GM12878 (cell line): ENCODE measurements around the gene CRY1. TPM values are rescaled to one million over a fixed set of nuclear protein-coding genes. Genes with fewer than 3 reads are reported as not detected.

ENCODE experiments used
- ATAC-seq: fragments of 200-7000 bp; cut with Tn5 transposase; 3 replicates; pipeline ENCODE4 v1.9.1; 2020; ENCODE audit warnings: mild to moderate bottlenecking, moderate library complexity
- BruUV-seq: library from RNA; stranded (reverse); fragments of 400-500 nt; replicated peaks from 2 replicates; lab custom pipeline; 2021; lab: Mats Ljungman, UMichigan
- CTCF ChIA-PET: fragments of 300-600 bp; sonication (Branson Sonifier 250); formaldehyde crosslinking; extraction: SDS; loops from one replicate; lab custom pipeline; 2021; ENCODE audit warnings: inconsistent platforms; lab: Yijun Ruan, JAX
- POLR2A ChIA-PET: fragments of 350-600 bp; formaldehyde crosslinking; extraction: SDS; loops from one replicate; lab custom pipeline; 2021; ENCODE audit warnings: inconsistent platforms; lab: Charles Lee
- RAD21 ChIA-PET: fragments of 300-600 bp; sonication (Branson Sonifier 250); formaldehyde crosslinking; loops from one replicate; lab custom pipeline; 2023; ENCODE audit warnings: antibody characterized with exemption; ENCODE audit not compliant: unreplicated experiment; lab: Charles Lee
- SMC1A ChIA-PET: fragments of 300-600 bp; sonication (Branson Sonifier 250); formaldehyde crosslinking; loops from one replicate; lab custom pipeline; 2023; ENCODE audit not compliant: unreplicated experiment, uncharacterized antibody; lab: Charles Lee
- DNase-seq: peaks from one replicate; pipeline ENCODE4 v3.0.0-alpha.2; 2011; ENCODE audit warnings: low read depth, low spot score
- FAIRE-seq: peaks from 3 replicates; lab custom pipeline; 2011; peaks lifted over from hg19 to GRCh38; lab: Jason Lieb, UNC
- H2AFZ ChIP-seq: 2 replicates; pipeline ENCODE4 v1.6.0; 2011; ENCODE audit warnings: low read depth, low read length, control low read depth; ENCODE audit not compliant: control insufficient read depth
- H3K27ac ChIP-seq: 2 replicates; pipeline ENCODE4 v1.5.1; 2011; ENCODE audit warnings: control low read depth; ENCODE audit not compliant: control insufficient read depth, insufficient read depth
- H3K27me3 ChIP-seq, 2 experiments: replicated peaks in 1 of 2; 2 replicates each; pipeline versions ENCODE4 v1.6.0 to v1.6.1; 2011; ENCODE audit warnings: low read length in 1 of 2; ENCODE audit not compliant: control insufficient read depth in 2 of 2, insufficient read depth in 2 of 2
- H3K36me3 ChIP-seq, 2 experiments: 2 replicates each; pipeline ENCODE4 v1.5.1; 2011; ENCODE audit warnings: low read length in 1 of 2; ENCODE audit not compliant: control insufficient read depth in 2 of 2, insufficient read depth in 2 of 2
- H3K4me1 ChIP-seq: 2 replicates; pipeline ENCODE4 v1.6.1; 2011; ENCODE audit warnings: mild to moderate bottlenecking, low read length, moderate library complexity, mixed read lengths; ENCODE audit not compliant: control insufficient read depth, insufficient read depth
- H3K4me2 ChIP-seq: 2 replicates; pipeline ENCODE4 v1.6.0; 2011; ENCODE audit warnings: control low read depth; ENCODE audit not compliant: control insufficient read depth, insufficient read depth
- H3K4me3 ChIP-seq: fragments of 200-600 bp; sonication (generic); 2 replicates; pipeline ENCODE4 v1.5.1; 2016
- H3K79me2 ChIP-seq: 2 replicates; pipeline ENCODE4 v1.6.0; 2011; ENCODE audit warnings: low read length; ENCODE audit not compliant: control insufficient read depth, insufficient read depth
- H3K9ac ChIP-seq: 2 replicates; pipeline ENCODE4 v1.8.0; 2011; ENCODE audit warnings: low read length, control low read depth, mixed read lengths; ENCODE audit not compliant: control insufficient read depth, insufficient read depth
- H3K9me3 ChIP-seq: replicated peaks from 3 replicates; pipeline ENCODE4 v1.5.1; 2011; ENCODE audit warnings: mild to moderate bottlenecking, low read length; ENCODE audit not compliant: control insufficient read depth, insufficient read depth
- H4K20me1 ChIP-seq: 2 replicates; pipeline ENCODE4 v1.6.0; 2011; ENCODE audit not compliant: control insufficient read depth, insufficient read depth
- ETV6 ChIP-seq, 2 experiments: fragments of 450-650 bp in 1 of 2; IDR thresholded peaks in 1 of 2; conservative IDR thresholded peaks in 1 of 2; 2 replicates each; pipeline ENCODE4 v1.6.1; 2014; ENCODE audit warnings: antibody characterized with exemption in 1 of 2, borderline replicate concordance in 1 of 2, low read depth in 1 of 2, mild to moderate bottlenecking in 1 of 2, moderate library complexity in 1 of 2
- HDAC6 ChIP-seq: fragments of 200-600 bp; sonication (generic); IDR thresholded peaks from one replicate; pipeline ENCODE4 v1.8.0; 2017; ENCODE audit warnings: antibody characterized with exemption; ENCODE audit not compliant: unreplicated experiment
- IKZF1 ChIP-seq: fragments of 450-650 bp; conservative IDR thresholded peaks from 2 replicates; pipeline ENCODE4 v1.6.1; 2017; ENCODE audit warnings: antibody characterized with exemption, mild to moderate bottlenecking
- KLF5 ChIP-seq: fragments of 450-650 bp; IDR thresholded peaks from 2 replicates; pipeline ENCODE4 v1.6.1; 2014; ENCODE audit warnings: mild to moderate bottlenecking; ENCODE audit not compliant: partially characterized antibody
- MXI1 ChIP-seq: fragments of 150-350 bp; IDR thresholded peaks from 2 replicates; pipeline ENCODE4 v1.6.1; 2011; ENCODE audit warnings: low read depth, mild to moderate bottlenecking, inconsistent platforms, low read length, improper control_type of control experiment
- POU2F2 ChIP-seq: IDR thresholded peaks from 3 replicates; pipeline ENCODE4 v1.6.1; 2011; ENCODE audit warnings: low read depth, mild to moderate bottlenecking, low read length, borderline replicate concordance
- SMAD5 ChIP-seq: IDR thresholded peaks from 2 replicates; pipeline ENCODE4 v1.6.1; 2016; ENCODE audit warnings: antibody characterized with exemption, low read depth
- STAT1 ChIP-seq: fragments of 450-650 bp; conservative IDR thresholded peaks from 2 replicates; pipeline ENCODE4 v1.6.1; 2014; ENCODE audit warnings: antibody characterized with exemption, mild to moderate bottlenecking
- ZBED1 ChIP-seq: IDR thresholded peaks from 2 replicates; pipeline ENCODE4 v1.6.1; 2016; ENCODE audit warnings: borderline replicate concordance
- WGBS: methylation state at CpG from one replicate; pipeline ENCODE4 v1.1.6; 2016; ENCODE audit warnings: low lambda C conversion rate; ENCODE audit not compliant: insufficient replicate concordance, insufficient coverage; ENCODE audit errors: missing lambda C conversion rate; 5-methylcytosine and 5-hydroxymethylcytosine counted together
- in situ Hi-C: fragments of 300-500 bp; cut with MboI; formaldehyde crosslinking; loops from 9 replicates; pipeline ENCODE4 v1.14.3; 2018; ENCODE audit warnings: mixed read lengths
- intact Hi-C: fragments of 100-400 bp; cut with micrococcal nuclease; formaldehyde crosslinking; loops from one replicate; pipeline ENCODE4 v1.14.2; 2022; ENCODE audit not compliant: unreplicated experiment
- polyA plus RNA-seq, 11 experiments: library from polyadenylated mRNA; depleted of rRNA in 4 of 11; unstranded in 6 of 11; stranded (reverse) in 5 of 11; fragments of >200 nt; fragmentation: Nextera tagmentation in 4 of 11; fragmentation: Illumina TruSeq in 1 of 11; extraction: Ambion mirVana in 4 of 11; extraction: Trizol in 1 of 11; gene quantifications; 1 replicate in 1 of 11; 2 replicates in 10 of 11; pipeline versions ENCODE4 v1.2.1 to v1.2.3, GENCODE V29; 2011 to 2016; ENCODE audit warnings: inconsistent platforms in 2 of 11, missing spikeins in 2 of 11, low read depth in 1 of 11
- total RNA-seq, 4 experiments: library from RNA; depleted of rRNA in 3 of 4; stranded (reverse); fragments of >200 nt in 3 of 4; fragmentation: Illumina TruSeq in 1 of 4; extraction: Trizol in 1 of 4; gene quantifications; 2 replicates each; pipeline versions ENCODE4 v1.2.1 to v1.2.3, GENCODE V29; 2013 to 2021

Gene CRY1
- total and polyA plus RNA-seq, 10 of the 15 experiments (the other 5 are each of a cell fraction or from before 2014, with no cell fraction given), result 1.6 to 10.9 (median 5.4) TPM

DNA sequence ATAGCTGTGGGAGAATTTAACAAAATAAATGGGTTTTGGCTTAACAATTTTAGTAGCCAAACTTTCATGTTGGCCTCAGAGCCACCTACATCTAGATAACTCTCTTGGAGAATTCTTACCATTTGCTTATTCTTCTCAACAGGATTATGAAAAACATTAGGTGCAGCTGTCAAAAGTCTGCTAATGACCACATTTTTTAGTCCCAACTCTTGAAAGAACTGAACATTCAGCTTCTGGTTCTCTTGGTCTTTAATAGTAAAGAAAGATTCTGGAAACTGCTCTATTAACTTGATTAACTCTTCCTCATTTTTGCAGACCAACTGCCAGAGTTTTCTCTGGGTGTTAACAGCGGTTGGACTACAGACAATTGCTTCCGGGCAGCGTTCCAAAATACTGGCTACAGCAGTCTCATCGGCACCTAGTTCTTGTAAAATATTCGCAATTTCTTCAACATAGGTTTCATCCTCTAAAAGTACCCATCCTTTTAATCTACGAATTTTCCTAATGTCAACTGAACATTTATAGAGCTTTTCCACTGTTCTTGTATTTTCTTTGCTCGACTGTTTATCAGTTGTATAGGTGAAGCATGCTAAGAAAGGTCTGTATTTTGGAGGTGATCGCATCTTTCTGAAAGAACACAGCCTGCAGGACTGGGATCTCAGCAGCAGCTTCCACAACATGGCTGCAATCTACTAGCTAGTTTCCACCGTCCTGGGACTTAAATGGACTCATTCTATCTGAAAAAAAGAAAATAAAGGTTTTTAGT, 115.1 kb downstream of the CRY1 start:
- WGBS, result 90% methylated on average over 9 of the region's 9 CpGs
- intact Hi-C loops, result no loop called here
- CTCF ChIA-PET, result interaction anchor here (0.9 kb wide), 1 partner anchor 8 kb away, joined by 3 read pairs; no protein-coding TSS in a partner anchor
- SMC1A ChIA-PET, result interaction anchor here (0.6 to 3.5 kb wide), 4 partner anchors 9 to 1291 kb away, joined by 3 to 8 read pairs (median 4); partner anchors contain the start of gene MTERF2
- no TSS peak for BruUV-seq
- RAD21 ChIA-PET, result no interaction called here
- no peak overlapping the region for H2AFZ ChIP-seq
- H3K79me2 ChIP-seq, result no peaks in the 10 kb centered on the region
- no peak for DNase-seq
- no peak overlapping the region for H3K27ac ChIP-seq
- H3K27me3 ChIP-seq, result no peaks in the 10 kb centered on the region
- no peak for FAIRE-seq
- no peaks in the 10 kb centered on the region for H3K9me3 ChIP-seq
- H3K9ac ChIP-seq, result no peak overlapping the region
- ATAC-seq, result no peak
- in situ Hi-C loops, result no loop called here
- H3K4me2 ChIP-seq, result no peak overlapping the region
- POLR2A ChIA-PET, result interaction anchor here (0.9 kb wide), 1 partner anchor 23 kb away, joined by 3 read pairs; the partner anchor contains the start of gene TMEM263
- no peak overlapping the region for H3K4me3 ChIP-seq
- H4K20me1 ChIP-seq, result no peaks in the 10 kb centered on the region
- H3K36me3 ChIP-seq, result no peaks in the 10 kb centered on the region; a peak in 1 of 4 replicates
- TF ChIP-seq SMAD5, result no peak
- no peak for TF ChIP-seq IKZF1
- TF ChIP-seq STAT1, result no peak
- no peak for TF ChIP-seq ETV6 (conservative IDR thresholded peaks at IDR 0.05 in 1 of 2, IDR thresholded peaks at IDR 0.05 in 1 of 2; ENCODE audit: borderline replicate concordance in 1 of 2, low read depth in 1 of 2)
- H3K4me1 ChIP-seq, result peaks cover 5% of the 10 kb centered on the region; the same call in 1 of the 2 replicates

DNA sequence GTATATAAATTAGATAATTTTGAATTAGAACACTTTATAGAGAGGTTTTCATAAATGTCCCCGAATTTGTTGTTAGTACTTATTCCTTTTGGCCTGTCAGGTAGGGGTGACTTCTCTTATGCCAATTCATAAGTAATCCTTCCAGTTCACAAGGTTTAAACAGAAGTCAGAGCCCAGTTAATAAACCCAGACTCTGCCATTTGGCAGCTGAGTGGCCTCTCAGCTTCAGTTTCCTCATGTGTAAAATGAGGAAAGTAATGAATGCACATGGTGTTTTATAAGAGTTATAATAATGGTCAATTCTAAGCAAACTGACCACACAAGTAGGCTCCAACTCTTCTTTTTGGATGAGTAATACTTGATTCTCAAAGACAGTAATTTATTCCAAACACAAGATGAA, 116.7 kb downstream of the CRY1 start:
- no peaks in the 10 kb centered on the region for H3K27me3 ChIP-seq
- no peak for TF ChIP-seq POU2F2
- TF ChIP-seq ZBED1, result no peak
- TF ChIP-seq HDAC6, result no peak
- no peak for TF ChIP-seq KLF5
- TF ChIP-seq MXI1, result no peak
- SMC1A ChIA-PET, result interaction anchor here (1.0 to 3.5 kb wide), 3 partner anchors 8 to 18 kb away, joined by 3 to 8 read pairs (median 5); partner anchors contain the start of gene MTERF2
- no peaks in the 10 kb centered on the region; the same call in 1 of the 2 replicates for H3K79me2 ChIP-seq
- H3K9ac ChIP-seq, result no peak overlapping the region
- H3K36me3 ChIP-seq, result peaks cover 0 to 1% of the 10 kb centered on the region in 2 experiments; a peak in 1 of 4 replicates
- intact Hi-C loops, result no loop called here
- H3K4me1 ChIP-seq, result peaks cover 5% of the 10 kb centered on the region; the same call in 1 of the 2 replicates
- H3K27ac ChIP-seq, result no peak overlapping the region
- H3K4me2 ChIP-seq, result no peak overlapping the region
- no peaks in the 10 kb centered on the region for H3K9me3 ChIP-seq
- BruUV-seq, result no TSS peak
- 94% methylated on average over 1 of the region's 1 CpG for WGBS
- H2AFZ ChIP-seq, result no peak overlapping the region
- DNase-seq (no peak), ATAC-seq (no peak), FAIRE-seq (no peak)
- RAD21 ChIA-PET, result no interaction called here
- CTCF ChIA-PET, result interaction anchor here (0.6 kb wide), 1 partner anchor 113 kb away, joined by 3 read pairs; no protein-coding TSS in a partner anchor
- no peak overlapping the region for H3K4me3 ChIP-seq
- H4K20me1 ChIP-seq, result no peaks in the 10 kb centered on the region
- POLR2A ChIA-PET, result interaction anchor here (0.5 kb wide), 1 partner anchor 44 kb away, joined by 3 read pairs; no protein-coding TSS in a partner anchor
- in situ Hi-C loops, result no loop called here
